GM12892 (cell line): ENCODE data around the gene ARHGEF4.

Experiments used
- POLR2A ChIP-seq: IDR thresholded peaks from 2 replicates; pipeline ENCODE4 v1.6.1; 2011; ENCODE audit warnings: low read depth, low read length, control low read depth
- POLR2AphosphoS5 ChIP-seq: IDR thresholded peaks from 2 replicates; pipeline ENCODE4 v1.6.1; 2011; ENCODE audit warnings: low read depth, low read length, control low read depth
- TAF1 ChIP-seq: IDR thresholded peaks from 2 replicates; pipeline ENCODE4 v1.6.1; 2011; ENCODE audit warnings: low read depth, mild to moderate bottlenecking, control low read depth, low read length, borderline replicate concordance

GRCh38 chr2:130808482-130809268 lies 28.0 kb upstream of the ARHGEF4 start:
- TF ChIP-seq POLR2A: no peak
- TF ChIP-seq TAF1: no peak
- TF ChIP-seq POLR2AphosphoS5: no peak
